HepG2 (cell line): ENCODE data around the gene WDR91. TPM values are rescaled to one million over a fixed set of nuclear protein-coding genes. Genes with fewer than 3 reads are reported as not detected.

ENCODE experiments used
- FOXK1 ChIP-seq: sonication (generic); formaldehyde crosslinking; IDR thresholded peaks from 2 replicates; pipeline ENCODE4 v1.4.0; 2020; ENCODE audit warnings: low read depth, missing genetic modification reagents, borderline replicate concordance
- HOXA3 ChIP-seq: sonication (generic); formaldehyde crosslinking; IDR thresholded peaks from 2 replicates; pipeline ENCODE4 v1.5.0; 2020; ENCODE audit warnings: missing genetic modification reagents
- KMT2B ChIP-seq: IDR thresholded peaks from 2 replicates; pipeline ENCODE4 v1.6.1; 2016; ENCODE audit warnings: missing genetic modification reagents, missing compliant biosample characterization
- MTA1 ChIP-seq: sonication (generic); formaldehyde crosslinking; IDR thresholded peaks from 2 replicates; pipeline ENCODE4 v1.4.0; 2020; ENCODE audit warnings: missing genetic modification reagents, mild to moderate bottlenecking, borderline replicate concordance
- PAXIP1 ChIP-seq: sonication (generic); formaldehyde crosslinking; conservative IDR thresholded peaks from 2 replicates; pipeline ENCODE4 v1.4.0; 2020; ENCODE audit warnings: mild to moderate bottlenecking, missing genetic modification reagents, moderate library complexity
- REST ChIP-seq, 2 experiments: IDR thresholded peaks; 2 replicates each; pipeline ENCODE4 v1.6.1; 2011 to 2012; ENCODE audit warnings: low read length in 2 of 2, borderline replicate concordance in 1 of 2, low read depth in 1 of 2, mild to moderate bottlenecking in 1 of 2, moderate library complexity in 1 of 2
- SKIL ChIP-seq: sonication (generic); formaldehyde crosslinking; IDR thresholded peaks from 2 replicates; pipeline ENCODE4 v1.8.0; 2022; ENCODE audit warnings: missing genetic modification reagents, mild to moderate bottlenecking, moderate library complexity, borderline replicate concordance
- TOPORS ChIP-seq: sonication (generic); formaldehyde crosslinking; IDR thresholded peaks from 2 replicates; pipeline ENCODE4 v1.8.0; 2023; ENCODE audit warnings: mild to moderate bottlenecking, missing genetic modification reagents
- TRIM22 ChIP-seq: fragments of 450-650 bp; IDR thresholded peaks from 2 replicates; pipeline ENCODE4 v1.6.1; 2017
- WIZ ChIP-seq: sonication (generic); formaldehyde crosslinking; IDR thresholded peaks from 2 replicates; pipeline ENCODE4 v1.5.1; 2020; ENCODE audit warnings: mild to moderate bottlenecking, missing genetic modification reagents
- ZFAT ChIP-seq: sonication (generic); formaldehyde crosslinking; conservative IDR thresholded peaks from 2 replicates; pipeline ENCODE4 v1.8.1; 2023; ENCODE audit warnings: missing genetic modification reagents, inconsistent platforms
- ZKSCAN5 ChIP-seq: sonication (generic); formaldehyde crosslinking; IDR thresholded peaks from 2 replicates; pipeline ENCODE4 v1.5.1; 2020; ENCODE audit warnings: mild to moderate bottlenecking, missing genetic modification reagents
- ZNF276 ChIP-seq: sonication (generic); formaldehyde crosslinking; IDR thresholded peaks from 2 replicates; pipeline ENCODE4 v1.4.0; 2020; ENCODE audit warnings: mild to moderate bottlenecking, low read depth, missing genetic modification reagents
- ZNF549 ChIP-seq: sonication (generic); formaldehyde crosslinking; IDR thresholded peaks from 2 replicates; pipeline ENCODE4 v1.5.0; 2020; ENCODE audit warnings: missing genetic modification reagents
- ZNF839 ChIP-seq: sonication (generic); formaldehyde crosslinking; IDR thresholded peaks from 2 replicates; pipeline ENCODE4 v1.4.0; 2020; ENCODE audit warnings: missing genetic modification reagents, mild to moderate bottlenecking, borderline replicate concordance
- polyA plus RNA-seq, 8 experiments: library from polyadenylated mRNA; depleted of rRNA in 3 of 8; stranded (reverse) in 7 of 8; unstranded in 1 of 8; fragments of >200 nt; fragmentation: Illumina TruSeq in 4 of 8; extraction: Trizol in 4 of 8; gene quantifications; 2 replicates each; pipeline versions ENCODE4 v1.2.1 to v1.2.3, GENCODE V29; 2011 to 2016; ENCODE audit warnings: low read depth in 4 of 8, missing spikeins in 1 of 8, mixed read lengths in 1 of 8; ENCODE audit not compliant: insufficient read depth in 1 of 8
- total RNA-seq, 5 experiments: library from RNA; depleted of rRNA; stranded (reverse); fragments of >200 nt; fragmentation: Illumina TruSeq; extraction: Trizol; gene quantifications; 2 replicates each; pipeline ENCODE4 v1.2.3, GENCODE V29; 2016; ENCODE audit warnings: low read depth in 1 of 5

The WDR91 gene
- total and polyA plus RNA-seq, 2 of the 13 experiments (the other 11 are each of a cell fraction or from before 2014, with no cell fraction given) = 11.6 to 12.1 TPM

GRCh38 chr7:135211179-135211945 lies at the start of gene WDR91 (continued):
- TF ChIP-seq ZNF276 (CRISPR knock-in tag) = 0 out of 2 replicates have a peak, but pooled peaks have one; percentile 63
- no peak for TF ChIP-seq TRIM22
- 0 out of 2 replicates have a peak, but pooled peaks have one; percentile 20 for TF ChIP-seq FOXK1 (CRISPR knock-in tag)
- no peak for TF ChIP-seq SKIL (CRISPR knock-in tag)
- TF ChIP-seq MTA1 = peak; percentile 43; the same call in 1 of the 2 replicates
- no peak for TF ChIP-seq ZNF549 (CRISPR knock-in tag)
- TF ChIP-seq REST (IDR thresholded peaks at IDR 0.05; ENCODE audit: borderline replicate concordance in 1 of 2, low read depth in 1 of 2, low read length in 2 of 2) = peak in 1 of 2 experiments; percentile 42; a peak in 1 of 4 replicates
- TF ChIP-seq ZFAT (CRISPR knock-in tag) = no peak
- no peak for TF ChIP-seq ZKSCAN5 (CRISPR knock-in tag)
- no peak for TF ChIP-seq TOPORS
- peak; percentile 45; the same call in 1 of the 2 replicates for TF ChIP-seq HOXA3
- TF ChIP-seq KMT2B (CRISPR knock-in tag) = peak; percentile 57; the same call in 1 of the 2 replicates
- 0 out of 2 replicates have a peak, but pooled peaks have one; percentile 36 for TF ChIP-seq WIZ (CRISPR knock-in tag)
- TF ChIP-seq PAXIP1 (CRISPR knock-in tag) = 0 out of 2 replicates have a peak, but pooled peaks have one; percentile 24
- TF ChIP-seq ZNF839 = peak; percentile 47; the same call in 1 of the 2 replicates
